ENCODE measurements around the gene ALG14. TPM values are rescaled to one million over a fixed set of nuclear protein-coding genes. Genes with fewer than 3 reads are reported as not detected.

Gene ALG14
- polyA plus RNA-seq, 1 donor from 2014 or later: 2.6 TPM

DNA sequence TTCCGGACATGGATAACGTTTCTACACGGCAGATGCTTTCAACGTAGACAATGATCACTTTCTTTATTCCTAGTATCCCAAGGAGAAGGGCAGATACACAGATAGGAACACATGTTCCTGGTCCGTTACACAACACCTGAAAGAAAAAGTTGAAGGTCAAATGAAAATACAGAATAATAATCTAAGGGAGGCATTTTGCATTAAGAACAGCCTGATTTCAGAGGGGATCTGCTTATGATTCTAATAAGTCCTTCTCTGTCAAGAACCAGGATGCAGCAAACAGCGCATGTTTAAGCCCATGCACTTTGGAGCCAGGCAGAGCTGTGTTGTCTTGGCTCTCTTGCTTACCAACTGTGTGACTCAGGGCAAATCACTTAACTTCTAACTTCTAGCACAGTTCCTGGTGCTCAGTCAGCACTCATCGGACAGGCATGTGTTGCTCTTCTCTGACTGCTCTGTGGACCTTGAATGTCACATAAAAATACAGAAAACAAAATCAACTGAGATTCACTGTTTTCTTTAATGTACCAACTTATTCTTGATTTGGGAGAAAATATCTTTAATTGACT is 89.5 kb downstream of the ALG14 start:
- H3K27me3 ChIP-seq (ENCODE audit: insufficient read depth, low read depth, low read length): no peaks in the 10 kb centered on the region
- no peaks in the 10 kb centered on the region for H4K20me1 ChIP-seq (ENCODE audit: insufficient read depth)
- H3K9me3 ChIP-seq (ENCODE audit: low read length): no peaks in the 10 kb centered on the region
- H3F3A ChIP-seq (ENCODE audit: insufficient read depth, low read length, poor library complexity, severe bottlenecking): no peaks in the 10 kb centered on the region
- H3K4me3 ChIP-seq (ENCODE audit: low read length): no peak overlapping the region
- no peaks in the 10 kb centered on the region for H3K79me2 ChIP-seq (replicated peaks; ENCODE audit: insufficient read depth, low read length)
- TF ChIP-seq TAF1 (IDR thresholded peaks at IDR 0.05; ENCODE audit: low read depth) (no peak), MXI1 (conservative IDR thresholded peaks at IDR 0.05; ENCODE audit: poor library complexity, severe bottlenecking) (no peak), SMC3 (conservative IDR thresholded peaks at IDR 0.05; ENCODE audit: poor library complexity) (no peak), REST (IDR thresholded peaks at IDR 0.05; ENCODE audit: borderline replicate concordance) (no peak), POLR2AphosphoS5 (IDR thresholded peaks at IDR 0.05) (no peak), EP300 (conservative IDR thresholded peaks at IDR 0.05; ENCODE audit: poor library complexity, severe bottlenecking) (no peak), RAD21 (conservative IDR thresholded peaks at IDR 0.05) (no peak), CTCF (IDR thresholded peaks at IDR 0.05; ENCODE audit: poor library complexity, severe bottlenecking) (no peak)
- no peaks in the 10 kb centered on the region for H3K36me3 ChIP-seq (ENCODE audit: insufficient read depth, low read length)
- H3K27ac ChIP-seq (ENCODE audit: low read length): no peak overlapping the region
- H2AFZ ChIP-seq (ENCODE audit: low read depth, low read length): no peak overlapping the region
- H3K9me2 ChIP-seq (ENCODE audit: insufficient read depth, low read length): no peaks in the 10 kb centered on the region
- no peak overlapping the region for H3K4me2 ChIP-seq (ENCODE audit: low read length)
- no peak overlapping the region for H3K9ac ChIP-seq (ENCODE audit: low read length)

GRCh38 chr1:94982398-94982797 is 90.4 kb downstream of the ALG14 start:
- H3F3A ChIP-seq (ENCODE audit: insufficient read depth, low read length, poor library complexity, severe bottlenecking): no peaks in the 10 kb centered on the region
- no peak overlapping the region for H2AFZ ChIP-seq (ENCODE audit: low read depth, low read length)

More at GRCh38 chr1:94982398-94982797, 90.4 kb downstream of the ALG14 start:
- Histone ChIP-seq H3K4me3 (ENCODE audit: low read length) (no peak overlapping the region), H3K27ac (ENCODE audit: low read length) (no peak overlapping the region), H3K27me3 (ENCODE audit: insufficient read depth, low read depth, low read length) (no peaks in the 10 kb centered on the region), H4K20me1 (ENCODE audit: insufficient read depth) (no peaks in the 10 kb centered on the region), H3K4me2 (ENCODE audit: low read length) (no peak overlapping the region), H3K79me2 (replicated peaks; ENCODE audit: insufficient read depth, low read length) (no peaks in the 10 kb centered on the region), H3K9ac (ENCODE audit: low read length) (no peak overlapping the region), H3K9me2 (ENCODE audit: insufficient read depth, low read length) (no peaks in the 10 kb centered on the region), H3K36me3 (ENCODE audit: insufficient read depth, low read length) (no peaks in the 10 kb centered on the region), H3K9me3 (ENCODE audit: low read length) (no peaks in the 10 kb centered on the region)
- no peak for TF ChIP-seq CTCF (IDR thresholded peaks at IDR 0.05; ENCODE audit: poor library complexity, severe bottlenecking)
- TF ChIP-seq EZH2 (IDR thresholded peaks at IDR 0.05; ENCODE audit: borderline replicate concordance, insufficient read depth, low read length, poor library complexity, severe bottlenecking): no peak
- no peak for TF ChIP-seq REST (IDR thresholded peaks at IDR 0.05; ENCODE audit: borderline replicate concordance)
- no peak for TF ChIP-seq MXI1 (conservative IDR thresholded peaks at IDR 0.05; ENCODE audit: poor library complexity, severe bottlenecking)
- TF ChIP-seq EP300 (conservative IDR thresholded peaks at IDR 0.05; ENCODE audit: poor library complexity, severe bottlenecking): no peak
- TF ChIP-seq TAF1 (IDR thresholded peaks at IDR 0.05; ENCODE audit: low read depth): no peak
- TF ChIP-seq SMC3 (conservative IDR thresholded peaks at IDR 0.05; ENCODE audit: poor library complexity): no peak
- TF ChIP-seq POLR2AphosphoS5 (IDR thresholded peaks at IDR 0.05): no peak
- no peak for TF ChIP-seq RAD21 (conservative IDR thresholded peaks at IDR 0.05)

Data from neural cell (in vitro differentiated cells).